MM.1S (cell line): ENCODE data around the gene RGS6.

Experiments used
- EZH2 ChIP-seq: fragments of 300-600 bp; sonication (generic); optimal IDR thresholded peaks from 2 replicates; pipeline ENCODE3; 2017; ENCODE audit warnings: low read depth, mild to moderate bottlenecking, antibody characterized with exemption, low read length, mixed read lengths
- EZH2phosphoT487 ChIP-seq: fragments of 300-600 bp; sonication (generic); IDR thresholded peaks from 2 replicates; pipeline ENCODE4 v1.6.1; 2018; ENCODE audit warnings: antibody characterized with exemption, low read length
- TF ChIP-seq, protein P1 (sequence below): fragments of 300-600 bp; sonication (generic); IDR thresholded peaks from 2 replicates; pipeline ENCODE4 v1.5.1; 2016; ENCODE audit warnings: antibody characterized with exemption, low read length, mixed read lengths

- TF ChIP-seq, protein P1, sequence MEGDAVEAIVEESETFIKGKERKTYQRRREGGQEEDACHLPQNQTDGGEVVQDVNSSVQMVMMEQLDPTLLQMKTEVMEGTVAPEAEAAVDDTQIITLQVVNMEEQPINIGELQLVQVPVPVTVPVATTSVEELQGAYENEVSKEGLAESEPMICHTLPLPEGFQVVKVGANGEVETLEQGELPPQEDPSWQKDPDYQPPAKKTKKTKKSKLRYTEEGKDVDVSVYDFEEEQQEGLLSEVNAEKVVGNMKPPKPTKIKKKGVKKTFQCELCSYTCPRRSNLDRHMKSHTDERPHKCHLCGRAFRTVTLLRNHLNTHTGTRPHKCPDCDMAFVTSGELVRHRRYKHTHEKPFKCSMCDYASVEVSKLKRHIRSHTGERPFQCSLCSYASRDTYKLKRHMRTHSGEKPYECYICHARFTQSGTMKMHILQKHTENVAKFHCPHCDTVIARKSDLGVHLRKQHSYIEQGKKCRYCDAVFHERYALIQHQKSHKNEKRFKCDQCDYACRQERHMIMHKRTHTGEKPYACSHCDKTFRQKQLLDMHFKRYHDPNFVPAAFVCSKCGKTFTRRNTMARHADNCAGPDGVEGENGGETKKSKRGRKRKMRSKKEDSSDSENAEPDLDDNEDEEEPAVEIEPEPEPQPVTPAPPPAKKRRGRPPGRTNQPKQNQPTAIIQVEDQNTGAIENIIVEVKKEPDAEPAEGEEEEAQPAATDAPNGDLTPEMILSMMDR, result no peak
- TF ChIP-seq EZH2, result no peak
- no peak for TF ChIP-seq EZH2phosphoT487
Observed at GRCh38 chr14:71932229-71932981, at the start of gene RGS6.
